Hematopoietic multipotent progenitor cell treated with erythropoietin and hydrocortisone succinate and interleukin-3 and kit ligand, for 15 days (in vitro differentiated cells): Measurements from ENCODE around the gene UXS1.

ENCODE experiments used
- DNase-seq: peaks from one replicate; pipeline ENCODE4 v3.0.0-alpha.2; 2015; ENCODE audit warnings: low spot score

The UXS1 gene

GRCh38 chr2:106189325-106189724 is 4.8 kb downstream of the UXS1 start:
- no peak for DNase-seq

GRCh38 chr2:106187273-106187891 is 6.7 kb downstream of the UXS1 start:
- DNase-seq: no peak

- DNase-seq: no peak
These were observed 8.5 kb downstream of the UXS1 start for GRCh38 chr2:106185475-106186184.

GRCh38 chr2:106184857-106185256 is 9.2 kb downstream of the UXS1 start:
- DNase-seq: no peak

- DNase-seq: no peak
These were observed 9.7 kb downstream of the UXS1 start for GRCh38 chr2:106184394-106184793.

GRCh38 chr2:106183101-106183696 is 10.9 kb downstream of the UXS1 start:
- DNase-seq: peak; percentile 25

- no peak for DNase-seq
These were observed 13.0 kb downstream of the UXS1 start for GRCh38 chr2:106181064-106181463.

- DNase-seq: no peak
These were observed 13.5 kb downstream of the UXS1 start for GRCh38 chr2:106180602-106181001.

GRCh38 chr2:106178716-106179115 is 15.4 kb downstream of the UXS1 start:
- no peak for DNase-seq

- no peak for DNase-seq
These were observed 16.5 kb downstream of the UXS1 start for GRCh38 chr2:106177581-106177980.

- DNase-seq: no peak
These were observed 17.5 kb downstream of the UXS1 start for GRCh38 chr2:106176446-106177099.

GRCh38 chr2:106175086-106175850 is 18.8 kb downstream of the UXS1 start:
- DNase-seq: no peak

GRCh38 chr2:106174056-106174455 is 20.0 kb downstream of the UXS1 start:
- no peak for DNase-seq

- no peak for DNase-seq
These were observed 21.5 kb downstream of the UXS1 start for GRCh38 chr2:106172649-106173048.

- no peak for DNase-seq
These were observed 25.4 kb downstream of the UXS1 start for GRCh38 chr2:106168657-106169056.

- DNase-seq: no peak
These were observed 27.0 kb downstream of the UXS1 start for GRCh38 chr2:106167067-106167466.

GRCh38 chr2:106165561-106165960 is 28.5 kb downstream of the UXS1 start:
- no peak for DNase-seq

GRCh38 chr2:106165029-106165428 is 29.1 kb downstream of the UXS1 start:
- no peak for DNase-seq

- no peak for DNase-seq
These were observed 30.1 kb downstream of the UXS1 start for GRCh38 chr2:106163948-106164545.

GRCh38 chr2:106161938-106162820 is 31.9 kb downstream of the UXS1 start:
- peak; percentile 12 for DNase-seq

- no peak for DNase-seq
These were observed 32.8 kb downstream of the UXS1 start for GRCh38 chr2:106161341-106161740.
